GM23338 (cell line): ENCODE measurements around the gene FNDC11. TPM values are rescaled to one million over a fixed set of nuclear protein-coding genes. Genes with fewer than 3 reads are reported as not detected.

Experiments used
- ATAC-seq: fragments of 200-7000 bp; cut with Tn5 transposase; 3 replicates; pipeline ENCODE4 v1.9.1; 2020
- DNase-seq: peaks from one replicate; pipeline ENCODE4 v3.0.0-alpha.2; 2015; ENCODE audit warnings: low spot score
- H2AFZ ChIP-seq: fragments of 200-600 bp; sonication (generic); 2 replicates; pipeline ENCODE4 v1.8.0; 2016; ENCODE audit warnings: antibody characterized with exemption, mild to moderate bottlenecking, moderate library complexity
- H3F3A ChIP-seq: fragments of 200-600 bp; sonication (generic); replicated peaks from 2 replicates; pipeline ENCODE4 v1.8.0; 2017; ENCODE audit warnings: antibody characterized with exemption, mixed run types, low read depth
- H3K27ac ChIP-seq: fragments of 200-600 bp; sonication (generic); 2 replicates; pipeline ENCODE4 v1.6.1; 2016; ENCODE audit warnings: low read depth
- H3K27me3 ChIP-seq: fragments of 200-600 bp; sonication (generic); 2 replicates; pipeline ENCODE4 v1.8.0; 2016; ENCODE audit warnings: mild to moderate bottlenecking, mixed run types, moderate library complexity; ENCODE audit not compliant: insufficient read depth
- H3K36me3 ChIP-seq: fragments of 200-600 bp; sonication (generic); 2 replicates; pipeline ENCODE4 v1.8.0; 2016; ENCODE audit warnings: mild to moderate bottlenecking; ENCODE audit not compliant: insufficient read depth
- H3K4me1 ChIP-seq: fragments of 200-600 bp; sonication (generic); 2 replicates; pipeline ENCODE4 v1.8.0; 2016; ENCODE audit warnings: mild to moderate bottlenecking, moderate library complexity; ENCODE audit not compliant: insufficient read depth
- H3K4me2 ChIP-seq: fragments of 200-600 bp; sonication (generic); 2 replicates; pipeline ENCODE4 v1.7.1; 2017; ENCODE audit warnings: mixed run types
- H3K4me3 ChIP-seq: fragments of 200-600 bp; sonication (generic); 2 replicates; pipeline ENCODE4 v1.6.1; 2016; ENCODE audit warnings: mixed run types
- H3K79me2 ChIP-seq: fragments of 200-600 bp; sonication (generic); replicated peaks from 2 replicates; pipeline ENCODE4 v1.8.0; 2017; ENCODE audit warnings: mild to moderate bottlenecking; ENCODE audit not compliant: insufficient read depth
- H3K9me2 ChIP-seq: fragments of 200-600 bp; sonication (generic); 2 replicates; pipeline ENCODE4 v1.8.0; 2017; ENCODE audit not compliant: insufficient read depth
- H4K20me1 ChIP-seq: fragments of 200-600 bp; sonication (generic); replicated peaks from 2 replicates; pipeline ENCODE4 v1.8.0; 2017; ENCODE audit warnings: mild to moderate bottlenecking; ENCODE audit not compliant: insufficient read depth
- H3K27ac Mint-ChIP-seq: 2 replicates; pipeline ENCODE4 v1.8.0; 2020; ENCODE audit warnings: inconsistent platforms, mild to moderate bottlenecking, moderate library complexity, mixed read lengths
- H3K27me3 Mint-ChIP-seq: 3 replicates; pipeline ENCODE4 v1.8.0; 2022; ENCODE audit warnings: low read depth, mild to moderate bottlenecking, moderate library complexity, mixed read lengths, inconsistent platforms; ENCODE audit not compliant: insufficient read depth, poor library complexity
- H3K36me3 Mint-ChIP-seq: 3 replicates; pipeline ENCODE4 v1.8.0; 2021; ENCODE audit warnings: low read depth, mild to moderate bottlenecking, inconsistent platforms, moderate library complexity, mixed read lengths
- H3K4me1 Mint-ChIP-seq: 3 replicates; pipeline ENCODE4 v1.8.0; 2020; ENCODE audit warnings: mild to moderate bottlenecking, inconsistent platforms, mixed read lengths
- H3K4me3 Mint-ChIP-seq: 3 replicates; pipeline ENCODE4 v1.8.0; 2021; ENCODE audit warnings: moderate library complexity, mild to moderate bottlenecking, inconsistent platforms, mixed read lengths
- H3K9me3 Mint-ChIP-seq: 3 replicates; pipeline ENCODE4 v1.8.0; 2020; ENCODE audit warnings: moderate library complexity, mild to moderate bottlenecking, inconsistent platforms, mixed read lengths
- CREB1 ChIP-seq: fragments of 250-450 bp; sonication (Bioruptor Pico); IDR thresholded peaks from 2 replicates; pipeline ENCODE4 v1.5.0; 2020; ENCODE audit warnings: low read depth, mild to moderate bottlenecking, moderate library complexity
- EZH2 ChIP-seq: fragments of 200-600 bp; sonication (generic); IDR thresholded peaks from one replicate; pipeline ENCODE4 v1.8.0; 2017; ENCODE audit warnings: antibody characterized with exemption, mild to moderate bottlenecking, low read depth; ENCODE audit not compliant: unreplicated experiment
- EZH2phosphoT487 ChIP-seq: fragments of 200-600 bp; sonication (generic); IDR thresholded peaks from one replicate; pipeline ENCODE4 v1.8.1; 2018; ENCODE audit warnings: antibody characterized with exemption; ENCODE audit not compliant: unreplicated experiment
- NANOG ChIP-seq: IDR thresholded peaks from 2 replicates; pipeline ENCODE4 v1.6.1; 2016; ENCODE audit warnings: antibody characterized with exemption, borderline replicate concordance
- ZNF331 ChIP-seq: fragments of 250-450 bp; sonication (Bioruptor Pico); IDR thresholded peaks from 2 replicates; pipeline ENCODE4 v1.5.0; 2020; ENCODE audit warnings: low read depth, mild to moderate bottlenecking, moderate library complexity
- polyA plus RNA-seq: library from polyadenylated mRNA; unstranded; fragments of >200 nt; fragmentation: Nextera tagmentation; extraction: Ambion mirVana; gene quantifications from 2 replicates; pipeline ENCODE4 v1.2.1, GENCODE V29; 2016
- total RNA-seq: library from RNA; depleted of rRNA; stranded (reverse); fragments of >200 nt; shearing (Covaris generic); gene quantifications from 2 replicates; pipeline ENCODE4 v1.2.3, GENCODE V29; 2014
- TF ChIP-seq, protein P1 (sequence below): fragments of 250-450 bp; sonication (Bioruptor Pico); IDR thresholded peaks from 2 replicates; pipeline ENCODE4 v1.5.0; 2020; ENCODE audit warnings: mild to moderate bottlenecking, moderate library complexity

Gene FNDC11
- total and polyA plus RNA-seq, 2 experiments from 2014 or later, result 3.4 to 5.3 TPM

DNA sequence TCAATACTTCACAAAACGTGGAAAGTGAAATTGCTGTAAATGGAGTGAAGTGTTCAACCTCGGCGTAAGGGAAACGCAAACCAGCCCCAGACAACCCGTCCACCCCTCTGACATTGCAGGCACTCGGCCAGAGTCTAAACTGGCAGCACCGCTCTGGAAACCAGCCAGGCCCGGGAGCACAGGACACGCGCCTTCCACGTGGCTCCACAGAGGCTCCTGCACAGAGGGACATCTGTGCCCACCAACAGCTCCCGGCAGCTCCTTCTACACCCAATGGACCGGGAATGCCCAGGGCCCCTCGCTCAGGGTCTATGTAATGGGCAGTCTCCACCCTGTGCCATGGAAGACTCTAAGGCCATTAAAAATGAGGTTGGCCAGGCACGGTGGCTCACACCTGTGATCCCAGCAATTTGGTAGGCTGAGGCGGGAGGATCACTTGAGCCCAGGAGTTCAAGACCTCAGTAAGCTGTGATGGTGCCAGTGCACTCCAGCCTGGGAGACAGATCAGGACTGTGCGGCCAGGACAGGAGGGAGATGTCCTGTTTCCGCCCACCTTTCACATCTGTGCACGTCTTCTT lies 23.4 kb downstream of the FNDC11 start:
- Mint-ChIP-seq H3K36me3 (no peaks in the 10 kb centered on the region), H3K4me3 (no peak overlapping the region), H3K4me1 (no peaks in the 10 kb centered on the region; the same call in 2 of the 3 replicates), H3K27ac (no peak overlapping the region), H3K9me3 (no peaks in the 10 kb centered on the region), H3K27me3 (peaks cover 2% of the 10 kb centered on the region)
- Histone ChIP-seq H3K36me3 (no peaks in the 10 kb centered on the region), H3F3A (0 out of 2 replicates have a peak, but pooled peaks cover 7% of the 10 kb centered on the region), H4K20me1 (no peaks in the 10 kb centered on the region), H3K79me2 (no peaks in the 10 kb centered on the region), H2AFZ (no peak overlapping the region), H3K4me1 (no peaks in the 10 kb centered on the region; the same call in 1 of the 2 replicates), H3K9me2 (no peaks in the 10 kb centered on the region), H3K4me2 (no peak overlapping the region), H3K4me3 (no peak overlapping the region), H3K27me3 (no peaks in the 10 kb centered on the region), H3K27ac (no peak overlapping the region)
- DNase-seq, result no peak
- TF ChIP-seq, protein P1, sequence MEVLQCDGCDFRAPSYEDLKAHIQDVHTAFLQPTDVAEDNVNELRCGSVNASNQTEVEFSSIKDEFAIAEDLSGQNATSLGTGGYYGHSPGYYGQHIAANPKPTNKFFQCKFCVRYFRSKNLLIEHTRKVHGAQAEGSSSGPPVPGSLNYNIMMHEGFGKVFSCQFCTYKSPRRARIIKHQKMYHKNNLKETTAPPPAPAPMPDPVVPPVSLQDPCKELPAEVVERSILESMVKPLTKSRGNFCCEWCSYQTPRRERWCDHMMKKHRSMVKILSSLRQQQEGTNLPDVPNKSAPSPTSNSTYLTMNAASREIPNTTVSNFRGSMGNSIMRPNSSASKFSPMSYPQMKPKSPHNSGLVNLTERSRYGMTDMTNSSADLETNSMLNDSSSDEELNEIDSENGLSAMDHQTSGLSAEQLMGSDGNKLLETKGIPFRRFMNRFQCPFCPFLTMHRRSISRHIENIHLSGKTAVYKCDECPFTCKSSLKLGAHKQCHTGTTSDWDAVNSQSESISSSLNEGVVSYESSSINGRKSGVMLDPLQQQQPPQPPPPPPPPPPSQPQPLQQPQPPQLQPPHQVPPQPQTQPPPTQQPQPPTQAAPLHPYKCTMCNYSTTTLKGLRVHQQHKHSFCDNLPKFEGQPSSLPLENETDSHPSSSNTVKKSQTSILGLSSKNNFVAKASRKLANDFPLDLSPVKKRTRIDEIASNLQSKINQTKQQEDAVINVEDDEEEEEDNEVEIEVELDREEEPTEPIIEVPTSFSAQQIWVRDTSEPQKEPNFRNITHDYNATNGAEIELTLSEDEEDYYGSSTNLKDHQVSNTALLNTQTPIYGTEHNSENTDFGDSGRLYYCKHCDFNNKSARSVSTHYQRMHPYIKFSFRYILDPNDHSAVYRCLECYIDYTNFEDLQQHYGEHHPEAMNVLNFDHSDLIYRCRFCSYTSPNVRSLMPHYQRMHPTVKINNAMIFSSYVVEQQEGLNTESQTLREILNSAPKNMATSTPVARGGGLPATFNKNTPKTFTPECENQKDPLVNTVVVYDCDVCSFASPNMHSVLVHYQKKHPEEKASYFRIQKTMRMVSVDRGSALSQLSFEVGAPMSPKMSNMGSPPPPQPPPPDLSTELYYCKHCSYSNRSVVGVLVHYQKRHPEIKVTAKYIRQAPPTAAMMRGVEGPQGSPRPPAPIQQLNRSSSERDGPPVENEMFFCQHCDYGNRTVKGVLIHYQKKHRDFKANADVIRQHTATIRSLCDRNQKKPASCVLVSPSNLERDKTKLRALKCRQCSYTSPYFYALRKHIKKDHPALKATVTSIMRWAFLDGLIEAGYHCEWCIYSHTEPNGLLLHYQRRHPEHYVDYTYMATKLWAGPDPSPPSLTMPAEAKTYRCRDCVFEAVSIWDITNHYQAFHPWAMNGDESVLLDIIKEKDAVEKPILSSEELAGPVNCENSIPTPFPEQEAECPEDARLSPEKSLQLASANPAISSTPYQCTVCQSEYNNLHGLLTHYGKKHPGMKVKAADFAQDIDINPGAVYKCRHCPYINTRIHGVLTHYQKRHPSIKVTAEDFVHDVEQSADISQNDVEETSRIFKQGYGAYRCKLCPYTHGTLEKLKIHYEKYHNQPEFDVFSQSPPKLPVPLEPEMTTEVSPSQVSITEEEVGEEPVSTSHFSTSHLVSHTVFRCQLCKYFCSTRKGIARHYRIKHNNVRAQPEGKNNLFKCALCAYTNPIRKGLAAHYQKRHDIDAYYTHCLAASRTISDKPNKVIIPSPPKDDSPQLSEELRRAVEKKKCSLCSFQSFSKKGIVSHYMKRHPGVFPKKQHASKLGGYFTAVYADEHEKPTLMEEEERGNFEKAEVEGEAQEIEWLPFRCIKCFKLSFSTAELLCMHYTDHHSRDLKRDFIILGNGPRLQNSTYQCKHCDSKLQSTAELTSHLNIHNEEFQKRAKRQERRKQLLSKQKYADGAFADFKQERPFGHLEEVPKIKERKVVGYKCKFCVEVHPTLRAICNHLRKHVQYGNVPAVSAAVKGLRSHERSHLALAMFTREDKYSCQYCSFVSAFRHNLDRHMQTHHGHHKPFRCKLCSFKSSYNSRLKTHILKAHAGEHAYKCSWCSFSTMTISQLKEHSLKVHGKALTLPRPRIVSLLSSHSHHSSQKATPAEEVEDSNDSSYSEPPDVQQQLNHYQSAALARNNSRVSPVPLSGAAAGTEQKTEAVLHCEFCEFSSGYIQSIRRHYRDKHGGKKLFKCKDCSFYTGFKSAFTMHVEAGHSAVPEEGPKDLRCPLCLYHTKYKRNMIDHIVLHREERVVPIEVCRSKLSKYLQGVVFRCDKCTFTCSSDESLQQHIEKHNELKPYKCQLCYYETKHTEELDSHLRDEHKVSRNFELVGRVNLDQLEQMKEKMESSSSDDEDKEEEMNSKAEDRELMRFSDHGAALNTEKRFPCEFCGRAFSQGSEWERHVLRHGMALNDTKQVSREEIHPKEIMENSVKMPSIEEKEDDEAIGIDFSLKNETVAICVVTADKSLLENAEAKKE (CRISPR knock-in tag), result no peak
- TF ChIP-seq NANOG (no peak), EZH2phosphoT487 (no peak), EZH2 (no peak), ZNF331 (CRISPR knock-in tag) (no peak), CREB1 (CRISPR knock-in tag) (no peak)
- no peak for ATAC-seq
